PC-3 (cell line): ENCODE measurements around the gene PTRH2. TPM values are rescaled to one million over a fixed set of nuclear protein-coding genes. Genes with fewer than 3 reads are reported as not detected.

Experiments used
- ATAC-seq: fragments of 200-7000 bp; cut with Tn5 transposase; 2 replicates; pipeline ENCODE4 v1.9.1; 2020; ENCODE audit warnings: mild to moderate bottlenecking, moderate library complexity
- BruUV-seq: library from RNA; stranded (reverse); fragments of 400-500 nt; replicated peaks from 2 replicates; lab custom pipeline; 2021; lab: Mats Ljungman, UMichigan
- CTCF ChIA-PET: fragments of 300-600 bp; sonication (Branson Sonifier 250); formaldehyde crosslinking; loops from one replicate; lab custom pipeline; 2022; ENCODE audit warnings: antibody characterized with exemption; lab: Charles Lee
- POLR2A ChIA-PET: fragments of 300-600 bp; sonication (Branson Sonifier 250); formaldehyde crosslinking; loops from one replicate; lab custom pipeline; 2022; ENCODE audit warnings: antibody characterized with exemption; ENCODE audit not compliant: unreplicated experiment; lab: Charles Lee
- DNase-seq: peaks from one replicate; pipeline ENCODE4 v3.0.0-alpha.2; 2015
- H2AFZ ChIP-seq: fragments of 300-600 bp; sonication (generic); 2 replicates; pipeline ENCODE4 v1.6.0; 2016; ENCODE audit warnings: antibody characterized with exemption, low read length
- H3F3A ChIP-seq: fragments of 300-600 bp; sonication (generic); one replicate; pipeline ENCODE4 v1.6.0; 2017; ENCODE audit warnings: antibody characterized with exemption, low read length, control low read depth, mild to moderate bottlenecking; ENCODE audit not compliant: unreplicated experiment
- H3K27ac ChIP-seq: fragments of 300-600 bp; sonication (generic); 2 replicates; pipeline ENCODE4 v1.5.1; 2016; ENCODE audit warnings: mild to moderate bottlenecking, low read length
- H3K27me3 ChIP-seq: fragments of 300-600 bp; sonication (generic); 2 replicates; pipeline ENCODE4 v1.6.1; 2016; ENCODE audit warnings: low read length, mixed read lengths
- H3K36me3 ChIP-seq: fragments of 300-600 bp; sonication (generic); 2 replicates; pipeline ENCODE4 v1.6.1; 2016; ENCODE audit warnings: low read depth, mixed run types, low read length, mixed read lengths
- H3K4me1 ChIP-seq: fragments of 300-600 bp; sonication (generic); 2 replicates; pipeline ENCODE4 v1.5.1; 2016; ENCODE audit warnings: low read length; ENCODE audit not compliant: insufficient read depth
- H3K4me2 ChIP-seq: fragments of 300-600 bp; sonication (generic); 2 replicates; pipeline ENCODE4 v1.6.0; 2016; ENCODE audit warnings: low read length
- H3K4me3 ChIP-seq: fragments of 300-600 bp; sonication (generic); 2 replicates; pipeline ENCODE4 v1.5.1; 2016; ENCODE audit warnings: mild to moderate bottlenecking, low read length, mixed read lengths
- H3K79me2 ChIP-seq: fragments of 300-600 bp; sonication (generic); 2 replicates; pipeline ENCODE4 v1.6.1; 2017; ENCODE audit warnings: low read length, mixed read lengths
- H3K9ac ChIP-seq: fragments of 300-600 bp; sonication (generic); 2 replicates; pipeline ENCODE4 v1.6.0; 2016; ENCODE audit warnings: mild to moderate bottlenecking, low read length
- H3K9me2 ChIP-seq: fragments of 300-600 bp; sonication (generic); replicated peaks from 2 replicates; pipeline ENCODE4 v1.6.1; 2016; ENCODE audit warnings: mixed run types, low read length, mixed read lengths
- H3K9me3 ChIP-seq: fragments of 300-600 bp; sonication (generic); 2 replicates; pipeline ENCODE4 v1.6.1; 2016; ENCODE audit warnings: low read length, mixed read lengths
- H4K20me1 ChIP-seq: fragments of 300-600 bp; sonication (generic); 2 replicates; pipeline ENCODE4 v1.6.1; 2016; ENCODE audit warnings: low read length, mixed read lengths
- CTCF ChIP-seq: fragments of 300-600 bp; sonication (generic); conservative IDR thresholded peaks from 2 replicates; pipeline ENCODE4 v1.5.1; 2017; ENCODE audit warnings: antibody characterized with exemption, low read depth, mild to moderate bottlenecking, low read length
- EZH2 ChIP-seq: fragments of 300-600 bp; sonication (generic); IDR thresholded peaks from one replicate; pipeline ENCODE4 v1.6.1; 2017; ENCODE audit warnings: antibody characterized with exemption, mild to moderate bottlenecking, low read length; ENCODE audit not compliant: unreplicated experiment
- EZH2phosphoT487 ChIP-seq: fragments of 300-600 bp; sonication (generic); IDR thresholded peaks from 2 replicates; pipeline ENCODE4 v1.6.1; 2018; ENCODE audit warnings: mild to moderate bottlenecking, antibody characterized with exemption, low read length, borderline replicate concordance
- intact Hi-C: fragments of 100-400 bp; cut with micrococcal nuclease; formaldehyde crosslinking; loops from 2 replicates; pipeline ENCODE4 v1.9.0; 2023
- total RNA-seq: library from RNA; depleted of rRNA; stranded (reverse); fragments of >200 nt; gene quantifications from 2 replicates; pipeline ENCODE4 v1.2.3, GENCODE V29; 2014

Gene PTRH2
- total RNA-seq, 1 experiment from 2014 or later, result 69.8 TPM

GRCh38 chr17:59754552-59754951, 47.3 kb upstream of the PTRH2 start:
- peaks cover 7% of the 10 kb centered on the region for H3K36me3 ChIP-seq
- no peak overlapping the region for H2AFZ ChIP-seq
- H3K4me1 ChIP-seq, result peaks cover 43% of the 10 kb centered on the region
- H3K27me3 ChIP-seq, result no peaks in the 10 kb centered on the region
- peak overlapping the region; percentile 48 for H3K4me3 ChIP-seq
- TF ChIP-seq EZH2phosphoT487 (no peak), CTCF (no peak), EZH2 (no peak)
- CTCF ChIA-PET, result interaction anchor here (0.6 to 4.5 kb wide), 8 partner anchors 28 to 104 kb away, joined by 3 to 61 read pairs (median 4); no protein-coding TSS in a partner anchor
- H3K27ac ChIP-seq, result peak overlapping the region; percentile 95
- peak overlapping the region; percentile 79 for H3K4me2 ChIP-seq
- no peaks in the 10 kb centered on the region for H3K9me3 ChIP-seq
- peaks cover 45% of the 10 kb centered on the region for H3K79me2 ChIP-seq
- no TSS peak for BruUV-seq
- DNase-seq (peak; percentile 99), ATAC-seq (peak; percentile 76)
- H3K9ac ChIP-seq, result peak overlapping the region; percentile 82
- H3F3A ChIP-seq, result peaks cover 16% of the 10 kb centered on the region
- no peaks in the 10 kb centered on the region for H3K9me2 ChIP-seq
- POLR2A ChIA-PET, result interaction anchor here (0.6 to 2.8 kb wide), 9 partner anchors 26 to 105 kb away, joined by 3 to 110 read pairs (median 12); no protein-coding TSS in a partner anchor
- intact Hi-C loops, result loop anchor here (1.0 kb wide), 2 partner anchors 32 to 75 kb away; no protein-coding TSS in a partner anchor
- no peaks in the 10 kb centered on the region for H4K20me1 ChIP-seq

GRCh38 chr17:59753522-59754467, 46.6 kb upstream of the PTRH2 start:
- Histone ChIP-seq H3K79me2 (peaks cover 41% of the 10 kb centered on the region), H3K4me2 (peak overlapping the region; percentile 79), H2AFZ (no peak overlapping the region), H3K9ac (peak overlapping the region; percentile 82), H3K27me3 (no peaks in the 10 kb centered on the region), H3K9me3 (no peaks in the 10 kb centered on the region), H4K20me1 (no peaks in the 10 kb centered on the region), H3K36me3 (peaks cover 7% of the 10 kb centered on the region), H3K4me1 (peaks cover 43% of the 10 kb centered on the region), H3K27ac (peak overlapping the region; percentile 95), H3K4me3 (peak overlapping the region; percentile 48), H3F3A (peaks cover 16% of the 10 kb centered on the region), H3K9me2 (no peaks in the 10 kb centered on the region)
- ATAC-seq (peak; percentile 65), DNase-seq (peak; percentile 97)
- CTCF ChIA-PET, result interaction anchor here (0.7 to 4.5 kb wide), 9 partner anchors 11 to 115 kb away, joined by 3 to 61 read pairs (median 4); no protein-coding TSS in a partner anchor
- POLR2A ChIA-PET, result interaction anchor here (0.6 to 2.8 kb wide), 11 partner anchors 26 to 100 kb away, joined by 3 to 110 read pairs (median 8); no protein-coding TSS in a partner anchor
- no peak for TF ChIP-seq EZH2
- peak; percentile 94 for TF ChIP-seq CTCF
- intact Hi-C loops, result loop anchor here (1.0 kb wide), 5 partner anchors 33 to 106 kb away; no protein-coding TSS in a partner anchor
- BruUV-seq, result TSS peak; percentile 97
